Central memory CD8-positive, alpha-beta T cell (primary cell): Measurements from ENCODE around the gene MGRN1.
A peak's percentile ranks its signal among the peaks of the same experiment; 100 is the strongest.

Experiments used
- ATAC-seq: fragments of 150-1000 bp; cut with Tn5 transposase; replicated peaks from 2 replicates; pipeline ENCODE4 v1.10.0; 2022; ENCODE audit warnings: mild to moderate bottlenecking, moderate FRiP score, moderate number of reproducible peaks; ENCODE audit not compliant: poor library complexity, severe bottlenecking; ENCODE audit errors: extremely low read depth
- DNase-seq, 2 donors: peaks; one replicate each; pipeline ENCODE4 v3.0.0; 2021; ENCODE audit warnings: low spot score in 2 of 2
- H3K27ac Mint-ChIP-seq: one replicate; pipeline ENCODE4 v1.8.0; 2022; ENCODE audit warnings: low read depth, mild to moderate bottlenecking, moderate library complexity, mixed read lengths
- H3K27me3 Mint-ChIP-seq: one replicate; pipeline ENCODE4 v1.8.0; 2022; ENCODE audit warnings: mixed read lengths
- H3K36me3 Mint-ChIP-seq: one replicate; pipeline ENCODE4 v1.8.0; 2022; ENCODE audit warnings: mild to moderate bottlenecking, moderate library complexity, mixed read lengths; ENCODE audit not compliant: insufficient read depth
- H3K4me1 Mint-ChIP-seq: one replicate; pipeline ENCODE4 v1.8.0; 2022; ENCODE audit warnings: mixed read lengths
- H3K4me3 Mint-ChIP-seq: one replicate; pipeline ENCODE4 v1.8.0; 2022; ENCODE audit warnings: mild to moderate bottlenecking, moderate library complexity, mixed read lengths
- H3K9me3 Mint-ChIP-seq: one replicate; pipeline ENCODE4 v1.8.0; 2022; ENCODE audit warnings: mixed read lengths

Gene MGRN1

DNA sequence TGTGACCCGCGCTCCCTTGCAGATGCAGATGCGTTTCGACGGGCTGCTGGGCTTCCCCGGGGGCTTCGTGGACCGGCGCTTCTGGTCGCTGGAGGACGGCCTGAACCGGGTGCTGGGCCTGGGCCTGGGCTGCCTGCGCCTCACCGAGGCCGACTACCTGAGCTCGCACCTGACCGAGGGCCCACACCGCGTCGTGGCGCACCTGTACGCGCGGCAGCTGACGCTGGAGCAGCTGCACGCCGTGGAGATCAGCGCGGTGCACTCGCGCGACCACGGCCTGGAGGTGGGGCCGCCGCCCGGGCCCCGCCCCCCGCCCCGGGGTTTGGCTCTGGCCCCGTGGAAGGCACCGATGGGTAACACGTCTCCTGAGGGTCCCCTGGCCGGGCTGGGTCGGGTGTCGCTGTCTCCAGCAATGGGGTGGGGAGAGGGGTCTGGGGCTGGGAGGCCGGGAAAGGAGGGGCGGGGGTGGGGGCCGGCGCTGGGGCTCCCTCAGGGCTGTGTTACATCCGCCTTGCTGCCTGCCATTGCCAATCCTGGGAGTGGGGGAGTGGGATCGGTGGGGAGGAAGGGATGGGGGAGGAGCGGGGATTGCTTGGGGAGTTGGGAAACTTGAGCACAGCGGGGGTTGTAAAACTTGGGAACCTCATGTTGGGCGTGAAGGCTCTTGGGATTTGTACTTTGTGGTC lies 69.5 kb downstream of the MGRN1 start:
- H3K36me3 Mint-ChIP-seq, result peaks cover 47% of the 10 kb centered on the region
- peaks cover 15% of the 10 kb centered on the region for H3K4me1 Mint-ChIP-seq
- ATAC-seq (peak; percentile 58), DNase-seq (peak in 1 of 2 donors; percentile 36)
- peak overlapping the region; percentile 82 for H3K4me3 Mint-ChIP-seq
- H3K27me3 Mint-ChIP-seq, result no peaks in the 10 kb centered on the region
- no peaks in the 10 kb centered on the region for H3K9me3 Mint-ChIP-seq
- peak overlapping the region; percentile 80 for H3K27ac Mint-ChIP-seq

DNA sequence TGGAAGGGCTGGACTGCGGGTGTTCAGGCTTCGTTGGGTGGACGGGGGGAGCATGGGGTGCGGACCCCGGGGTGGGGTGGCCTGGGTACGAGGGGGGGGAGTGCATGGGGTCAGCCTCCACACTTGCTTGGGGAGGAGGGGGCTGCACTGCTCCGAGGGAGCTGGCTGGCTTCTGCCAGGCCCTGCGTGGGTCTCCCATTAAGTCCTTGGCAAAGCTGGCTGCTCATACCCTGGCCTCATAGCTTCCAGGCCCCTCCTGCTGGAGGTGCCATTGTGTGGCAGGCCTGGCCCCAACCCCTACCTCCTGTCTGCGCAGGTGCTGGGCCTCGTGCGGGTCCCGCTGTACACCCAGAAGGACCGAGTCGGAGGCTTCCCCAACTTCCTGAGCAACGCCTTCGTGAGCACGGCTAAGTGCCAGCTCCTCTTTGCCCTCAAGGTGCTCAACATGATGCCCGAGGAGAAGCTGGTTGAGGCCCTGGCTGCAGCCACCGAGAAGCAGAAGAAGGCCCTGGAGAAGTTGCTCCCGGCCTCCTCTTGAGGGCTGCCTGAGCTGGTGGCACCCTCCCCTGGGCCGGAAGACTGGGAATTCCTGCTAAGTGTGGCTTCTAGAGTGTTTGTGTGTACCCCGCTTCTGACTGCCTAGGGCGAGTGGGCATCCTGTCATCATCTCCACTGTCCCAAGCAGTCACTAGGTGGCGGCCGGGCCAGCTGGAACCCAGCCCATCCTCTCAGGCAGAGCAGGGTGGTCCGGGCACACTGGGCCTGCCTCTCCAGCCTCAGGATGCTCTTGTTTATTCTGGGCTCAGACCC lies 70.2 kb downstream of the MGRN1 start:
- peak overlapping the region; percentile 44 for H3K27ac Mint-ChIP-seq
- ATAC-seq (no peak), DNase-seq (no peak)
- H3K36me3 Mint-ChIP-seq, result peaks cover 55% of the 10 kb centered on the region
- peak overlapping the region; percentile 82 for H3K4me3 Mint-ChIP-seq
- no peaks in the 10 kb centered on the region for H3K27me3 Mint-ChIP-seq
- H3K9me3 Mint-ChIP-seq, result no peaks in the 10 kb centered on the region
- H3K4me1 Mint-ChIP-seq, result peaks cover 15% of the 10 kb centered on the region

GRCh38 chr16:4695473-4696171 lies 71.0 kb downstream of the MGRN1 start:
- peak overlapping the region; percentile 44 for H3K27ac Mint-ChIP-seq
- ATAC-seq, result no peak
- H3K4me1 Mint-ChIP-seq, result peaks cover 15% of the 10 kb centered on the region
- H3K27me3 Mint-ChIP-seq, result no peaks in the 10 kb centered on the region
- DNase-seq, result no peak
- no peaks in the 10 kb centered on the region for H3K9me3 Mint-ChIP-seq
- H3K36me3 Mint-ChIP-seq, result peaks cover 57% of the 10 kb centered on the region
- H3K4me3 Mint-ChIP-seq, result peak overlapping the region; percentile 82

DNA sequence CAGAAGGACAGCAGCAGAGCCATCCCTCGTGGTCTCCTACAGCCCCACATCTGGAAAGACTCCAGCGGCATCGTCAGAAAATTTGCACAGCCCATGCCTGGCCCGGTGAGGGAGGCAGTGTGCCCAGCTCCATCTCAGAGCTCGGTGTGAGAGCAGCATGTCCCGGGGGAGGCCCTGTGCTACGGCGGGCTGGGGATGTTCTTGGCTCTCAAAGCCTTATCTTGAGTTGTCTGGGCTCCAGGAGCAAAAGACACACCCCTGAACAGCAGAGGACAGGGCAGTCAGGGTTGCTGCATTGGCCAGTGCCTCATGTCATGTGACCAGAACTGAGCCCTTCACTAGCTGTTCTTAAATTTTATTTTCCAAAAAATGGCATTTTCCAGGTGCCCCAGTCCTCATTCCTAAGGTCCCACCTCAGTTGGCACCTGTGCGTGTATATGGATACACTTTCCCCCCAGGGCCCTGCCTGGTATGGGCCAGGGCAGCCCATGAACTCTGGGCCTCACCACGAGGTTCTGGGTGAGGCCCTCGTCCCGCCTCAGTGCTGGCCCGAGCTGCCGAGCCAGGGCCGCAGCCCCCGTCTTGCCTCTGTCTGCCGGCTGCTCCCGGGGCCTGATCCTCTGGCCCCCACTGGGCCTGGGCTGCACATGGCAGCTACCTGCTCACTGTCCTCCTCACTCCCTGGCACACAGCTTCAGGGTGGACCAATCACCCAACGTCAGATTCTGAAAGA lies 71.7 kb downstream of the MGRN1 start:
- DNase-seq, result no peak
- Mint-ChIP-seq H3K36me3 (peaks cover 57% of the 10 kb centered on the region), H3K27me3 (no peaks in the 10 kb centered on the region), H3K4me1 (peaks cover 13% of the 10 kb centered on the region), H3K4me3 (no peak overlapping the region), H3K9me3 (no peaks in the 10 kb centered on the region), H3K27ac (no peak overlapping the region)
- no peak for ATAC-seq

- H3K9me3 Mint-ChIP-seq, result no peaks in the 10 kb centered on the region
- no peak for ATAC-seq
- peaks cover 10% of the 10 kb centered on the region for H3K4me1 Mint-ChIP-seq
- peaks cover 56% of the 10 kb centered on the region for H3K36me3 Mint-ChIP-seq
- H3K27ac Mint-ChIP-seq, result no peak overlapping the region
- no peak for DNase-seq
- H3K4me3 Mint-ChIP-seq, result no peak overlapping the region
- no peaks in the 10 kb centered on the region for H3K27me3 Mint-ChIP-seq
Observed at GRCh38 chr16:4696905-4697847, 72.5 kb downstream of the MGRN1 start.

GRCh38 chr16:4697848-4698291 lies 73.2 kb downstream of the MGRN1 start:
- no peak for ATAC-seq
- no peak overlapping the region for H3K27ac Mint-ChIP-seq
- H3K4me1 Mint-ChIP-seq, result peaks cover 6% of the 10 kb centered on the region
- DNase-seq, result no peak
- peaks cover 53% of the 10 kb centered on the region for H3K36me3 Mint-ChIP-seq
- no peak overlapping the region for H3K4me3 Mint-ChIP-seq
- no peaks in the 10 kb centered on the region for H3K9me3 Mint-ChIP-seq
- H3K27me3 Mint-ChIP-seq, result no peaks in the 10 kb centered on the region

DNA sequence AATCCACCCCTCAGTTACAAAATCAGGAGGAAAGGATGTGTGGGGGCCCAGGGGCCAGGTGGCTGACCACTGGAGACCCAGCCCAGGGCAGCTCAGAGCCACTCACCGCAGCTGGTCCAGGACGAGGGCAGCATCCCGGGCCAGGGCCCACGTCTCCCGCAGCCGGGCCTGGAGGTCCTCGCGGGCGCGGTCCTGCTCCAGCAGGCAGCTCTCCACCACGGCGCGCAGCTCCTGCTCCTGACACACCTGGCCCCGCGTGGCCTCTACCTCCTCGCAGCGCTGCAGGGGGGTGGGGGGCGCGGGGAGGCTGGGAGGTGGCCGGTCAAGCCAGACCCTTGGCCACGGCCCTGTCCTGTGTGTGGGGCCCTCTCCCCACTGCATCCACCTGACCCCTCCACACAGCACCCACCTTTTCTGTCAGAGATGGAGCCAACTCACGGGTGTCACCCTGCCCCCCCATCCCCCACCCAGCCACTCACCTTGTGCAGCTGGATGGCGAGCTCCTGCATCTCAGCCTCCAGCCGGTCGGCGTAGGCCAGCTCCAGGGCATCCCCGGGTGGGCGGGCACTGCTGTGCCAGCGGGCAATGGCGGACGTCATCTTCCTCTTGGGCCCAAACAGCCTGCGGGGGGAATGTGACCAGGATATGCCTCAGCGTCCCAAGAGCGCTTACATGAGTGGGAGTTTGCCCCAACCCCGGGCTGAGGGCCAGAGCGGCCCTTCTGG lies 73.9 kb downstream of the MGRN1 start:
- ATAC-seq (no peak), DNase-seq (no peak)
- no peaks in the 10 kb centered on the region for H3K9me3 Mint-ChIP-seq
- H3K4me3 Mint-ChIP-seq, result no peak overlapping the region
- no peaks in the 10 kb centered on the region for H3K27me3 Mint-ChIP-seq
- no peak overlapping the region for H3K27ac Mint-ChIP-seq
- peaks cover 49% of the 10 kb centered on the region for H3K36me3 Mint-ChIP-seq
- peaks cover 6% of the 10 kb centered on the region for H3K4me1 Mint-ChIP-seq

DNA sequence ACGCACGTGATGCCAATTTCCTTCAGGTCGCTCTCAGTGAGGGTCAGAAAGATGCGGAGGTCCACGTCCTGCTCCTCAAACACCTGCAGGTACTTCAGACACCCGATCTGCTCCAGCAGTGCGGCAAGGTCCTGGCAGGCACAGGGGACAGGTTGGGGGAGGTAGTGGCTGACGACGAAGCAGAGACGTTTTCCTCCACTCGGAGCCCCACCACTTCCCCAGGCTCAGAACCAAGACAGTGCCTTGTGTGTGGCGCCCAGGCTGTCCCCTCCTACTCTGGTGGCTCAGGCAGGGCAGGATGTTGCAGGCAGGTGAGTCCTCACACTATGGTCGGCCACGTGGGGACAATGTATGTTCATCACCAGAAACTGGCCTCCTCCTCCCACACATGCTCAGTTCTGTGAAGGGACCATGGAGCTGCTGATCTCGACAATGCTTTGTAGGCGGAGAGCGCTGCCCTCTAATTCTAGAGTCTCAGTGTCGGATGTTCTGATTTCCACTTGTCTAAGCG lies 74.5 kb downstream of the MGRN1 start:
- Mint-ChIP-seq H3K4me1 (peaks cover 6% of the 10 kb centered on the region), H3K9me3 (no peaks in the 10 kb centered on the region), H3K27me3 (no peaks in the 10 kb centered on the region), H3K27ac (no peak overlapping the region), H3K36me3 (peaks cover 48% of the 10 kb centered on the region), H3K4me3 (no peak overlapping the region)
- no peak for ATAC-seq
- no peak for DNase-seq

GRCh38 chr16:4700380-4700996 lies 75.9 kb downstream of the MGRN1 start:
- no peaks in the 10 kb centered on the region for H3K9me3 Mint-ChIP-seq
- DNase-seq (no peak), ATAC-seq (peak; percentile 66)
- H3K36me3 Mint-ChIP-seq, result peaks cover 40% of the 10 kb centered on the region
- peaks cover 2% of the 10 kb centered on the region for H3K4me1 Mint-ChIP-seq
- H3K27me3 Mint-ChIP-seq, result no peaks in the 10 kb centered on the region
- H3K4me3 Mint-ChIP-seq, result no peak overlapping the region
- no peak overlapping the region for H3K27ac Mint-ChIP-seq

- H3K9me3 Mint-ChIP-seq, result no peaks in the 10 kb centered on the region
- no peaks in the 10 kb centered on the region for H3K4me1 Mint-ChIP-seq
- ATAC-seq (no peak), DNase-seq (no peak)
- peaks cover 37% of the 10 kb centered on the region for H3K36me3 Mint-ChIP-seq
- no peaks in the 10 kb centered on the region for H3K27me3 Mint-ChIP-seq
- no peak overlapping the region for H3K27ac Mint-ChIP-seq
- no peak overlapping the region for H3K4me3 Mint-ChIP-seq
Observed at GRCh38 chr16:4700997-4701743, 76.5 kb downstream of the MGRN1 start.
